Measurements from ENCODE around the gene ZDHHC14. TPM values are rescaled to one million over a fixed set of nuclear protein-coding genes. Genes with fewer than 3 reads are reported as not detected.

The ZDHHC14 gene
- total RNA-seq, 4 donors from 2014 or later, result 7.1 to 11.4 (median 9.8) TPM

DNA sequence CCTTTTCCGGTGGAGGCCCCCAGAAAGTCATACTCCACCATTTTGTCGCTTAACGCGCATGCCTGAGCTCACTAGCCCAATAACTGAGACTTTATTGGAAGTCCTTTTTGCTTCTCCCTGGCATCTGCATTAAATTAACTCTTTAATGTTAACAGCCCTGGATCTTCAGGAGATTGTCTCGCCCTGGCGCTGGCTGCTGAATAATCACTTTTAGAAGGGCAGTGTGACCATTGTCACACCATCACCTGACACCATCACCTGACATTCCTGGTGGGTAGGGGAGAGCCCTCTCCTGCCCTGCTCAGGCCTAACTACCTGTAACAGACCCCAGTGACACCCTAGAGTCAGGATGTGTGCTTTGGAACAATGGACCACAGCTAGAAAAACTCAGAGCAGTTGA, 326.6 kb downstream of the ZDHHC14 start:
- no peak for DNase-seq (ENCODE audit: extremely low spot score)
- no peak overlapping the region for H3K4me3 ChIP-seq
- WGBS, result 79% methylated on average over 6 of the region's 6 CpGs

GRCh38 chr6:157708239-157708638, 327.2 kb downstream of the ZDHHC14 start:
- no peak for DNase-seq (ENCODE audit: extremely low spot score)
- Histone ChIP-seq H3K4me1 (no peaks in the 10 kb centered on the region), H3K4me3 (no peak overlapping the region), H3K36me3 (no peaks in the 10 kb centered on the region), H3K9me3 (no peaks in the 10 kb centered on the region), H3K27me3 (no peaks in the 10 kb centered on the region), H3K27ac (replicated peaks in 1 of 4) (no peak overlapping the region)
- no peak for TF ChIP-seq POLR2A (IDR thresholded peaks at IDR 0.05; ENCODE audit: low read depth)
- TF ChIP-seq, protein P1, sequence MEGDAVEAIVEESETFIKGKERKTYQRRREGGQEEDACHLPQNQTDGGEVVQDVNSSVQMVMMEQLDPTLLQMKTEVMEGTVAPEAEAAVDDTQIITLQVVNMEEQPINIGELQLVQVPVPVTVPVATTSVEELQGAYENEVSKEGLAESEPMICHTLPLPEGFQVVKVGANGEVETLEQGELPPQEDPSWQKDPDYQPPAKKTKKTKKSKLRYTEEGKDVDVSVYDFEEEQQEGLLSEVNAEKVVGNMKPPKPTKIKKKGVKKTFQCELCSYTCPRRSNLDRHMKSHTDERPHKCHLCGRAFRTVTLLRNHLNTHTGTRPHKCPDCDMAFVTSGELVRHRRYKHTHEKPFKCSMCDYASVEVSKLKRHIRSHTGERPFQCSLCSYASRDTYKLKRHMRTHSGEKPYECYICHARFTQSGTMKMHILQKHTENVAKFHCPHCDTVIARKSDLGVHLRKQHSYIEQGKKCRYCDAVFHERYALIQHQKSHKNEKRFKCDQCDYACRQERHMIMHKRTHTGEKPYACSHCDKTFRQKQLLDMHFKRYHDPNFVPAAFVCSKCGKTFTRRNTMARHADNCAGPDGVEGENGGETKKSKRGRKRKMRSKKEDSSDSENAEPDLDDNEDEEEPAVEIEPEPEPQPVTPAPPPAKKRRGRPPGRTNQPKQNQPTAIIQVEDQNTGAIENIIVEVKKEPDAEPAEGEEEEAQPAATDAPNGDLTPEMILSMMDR (IDR thresholded peaks at IDR 0.05), result no peak
- TF ChIP-seq EP300 (IDR thresholded peaks at IDR 0.05), result no peak
- TF ChIP-seq POLR2AphosphoS5 (IDR thresholded peaks at IDR 0.05), result no peak
- 92% methylated on average over 3 of the region's 3 CpGs for WGBS
- intact Hi-C loops (cut with DNase I), result no loop called here

More for the DNA sequence above, 326.6 kb downstream of the ZDHHC14 start:
- intact Hi-C loops (cut with DNase I), result no loop called here
- H3K27ac ChIP-seq (replicated peaks in 1 of 4), result no peak overlapping the region
- H3K27me3 ChIP-seq, result no peaks in the 10 kb centered on the region
- H3K9me3 ChIP-seq, result no peaks in the 10 kb centered on the region
- H3K36me3 ChIP-seq, result no peaks in the 10 kb centered on the region
- TF ChIP-seq EP300 (IDR thresholded peaks at IDR 0.05) (no peak), POLR2A (IDR thresholded peaks at IDR 0.05; ENCODE audit: low read depth) (no peak), POLR2AphosphoS5 (IDR thresholded peaks at IDR 0.05) (no peak)
- TF ChIP-seq, protein P1 (IDR thresholded peaks at IDR 0.05), result no peak
- H3K4me1 ChIP-seq, result no peaks in the 10 kb centered on the region

DNA sequence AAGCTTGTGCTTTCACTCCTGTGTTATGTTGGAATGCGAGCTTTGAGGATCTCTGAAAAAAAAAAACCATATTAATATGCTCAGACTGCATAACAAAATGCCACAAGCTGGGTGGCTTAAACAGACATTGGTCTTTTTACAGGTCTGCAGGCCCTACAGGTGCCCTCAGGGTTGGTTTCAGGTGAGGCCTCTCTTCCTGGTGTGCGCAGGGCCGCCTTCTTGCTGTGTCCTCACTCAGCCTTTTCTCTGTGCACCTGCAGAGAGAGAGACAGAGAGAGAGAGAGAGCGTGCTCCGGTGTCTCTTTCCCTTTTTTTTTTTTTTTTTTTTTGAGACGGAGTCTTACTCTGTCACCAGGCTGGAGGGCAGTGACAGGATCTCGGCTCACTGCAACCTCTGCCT, 327.9 kb downstream of the ZDHHC14 start:
- no peak for DNase-seq (ENCODE audit: extremely low spot score)
- no peak overlapping the region for H3K4me3 ChIP-seq
- no peak overlapping the region for H3K27ac ChIP-seq (replicated peaks in 1 of 4)
- H3K27me3 ChIP-seq, result no peaks in the 10 kb centered on the region
- intact Hi-C loops (cut with DNase I), result no loop called here
- H3K36me3 ChIP-seq, result no peaks in the 10 kb centered on the region
- TF ChIP-seq EP300 (IDR thresholded peaks at IDR 0.05) (no peak), POLR2A (IDR thresholded peaks at IDR 0.05; ENCODE audit: low read depth) (no peak), POLR2AphosphoS5 (IDR thresholded peaks at IDR 0.05) (no peak)
- TF ChIP-seq, protein P1 (IDR thresholded peaks at IDR 0.05), result no peak
- H3K9me3 ChIP-seq, result no peaks in the 10 kb centered on the region
- WGBS, result 73% methylated on average over 7 of the region's 7 CpGs
- peaks cover 0 to 4% (median 0%) of the 10 kb centered on the region in 4 donors for H3K4me1 ChIP-seq

GRCh38 chr6:157709555-157709954, 328.6 kb downstream of the ZDHHC14 start:
- intact Hi-C loops (cut with DNase I), result no loop called here
- no peaks in the 10 kb centered on the region for H3K36me3 ChIP-seq
- H3K4me3 ChIP-seq, result no peak overlapping the region
- peaks cover 0 to 10% (median 0%) of the 10 kb centered on the region in 4 donors for H3K4me1 ChIP-seq
- no peak for DNase-seq (ENCODE audit: extremely low spot score)
- H3K9me3 ChIP-seq, result no peaks in the 10 kb centered on the region
- TF ChIP-seq, protein P1 (IDR thresholded peaks at IDR 0.05), result no peak
- TF ChIP-seq POLR2A (IDR thresholded peaks at IDR 0.05; ENCODE audit: low read depth) (no peak), EP300 (IDR thresholded peaks at IDR 0.05) (no peak), POLR2AphosphoS5 (IDR thresholded peaks at IDR 0.05) (no peak)
- WGBS, result 76% methylated on average over 7 of the region's 7 CpGs
- H3K27me3 ChIP-seq, result no peaks in the 10 kb centered on the region
- no peak overlapping the region for H3K27ac ChIP-seq (replicated peaks in 1 of 4)

- no peak for DNase-seq (ENCODE audit: extremely low spot score)
- Histone ChIP-seq H3K4me1 (peaks cover 0 to 17% (median 3%) of the 10 kb centered on the region in 4 donors), H3K9me3 (no peaks in the 10 kb centered on the region), H3K27ac (replicated peaks in 1 of 4) (no peak overlapping the region), H3K4me3 (no peak overlapping the region), H3K27me3 (no peaks in the 10 kb centered on the region), H3K36me3 (no peaks in the 10 kb centered on the region)
- intact Hi-C loops (cut with DNase I), result no loop called here
- 75% methylated on average over 7 of the region's 7 CpGs for whole genome bisulfite sequencing
- TF ChIP-seq POLR2AphosphoS5 (IDR thresholded peaks at IDR 0.05) (no peak), EP300 (IDR thresholded peaks at IDR 0.05) (no peak), POLR2A (IDR thresholded peaks at IDR 0.05; ENCODE audit: low read depth) (no peak)
- TF ChIP-seq, protein P1 (IDR thresholded peaks at IDR 0.05), result no peak
Observed at GRCh38 chr6:157710604-157711003, 329.6 kb downstream of the ZDHHC14 start.
